Measurements from ENCODE around the gene NTS.

Gene NTS

DNA sequence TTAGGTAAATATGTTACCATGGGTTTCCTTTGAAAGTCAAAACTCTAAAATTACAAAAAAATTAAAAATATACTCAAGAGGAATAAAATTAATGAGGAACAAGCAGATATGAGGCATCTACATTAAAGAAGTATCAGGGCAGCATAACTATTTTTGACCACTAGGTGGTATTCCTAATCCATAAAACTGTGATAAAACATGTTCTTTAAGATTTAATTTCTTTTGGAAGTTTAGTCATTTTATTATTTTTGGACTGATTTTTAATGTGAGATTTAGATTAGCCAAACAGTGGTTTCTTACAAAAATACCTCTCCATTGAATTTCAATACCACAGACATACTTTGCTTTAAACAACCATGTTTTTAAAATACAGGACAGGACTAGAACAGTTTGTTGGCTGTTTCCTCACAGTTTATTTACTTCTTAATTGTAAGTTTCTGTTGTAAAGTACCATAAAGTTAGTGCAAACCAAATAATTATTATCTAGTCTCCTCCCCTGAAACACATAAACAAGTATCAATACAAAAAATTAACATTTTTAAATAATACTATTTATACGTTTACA lies 49.8 kb downstream of the NTS start:
- Histone ChIP-seq H3K27ac (no peak overlapping the region), H3K4me3 (ENCODE audit: low read depth in 1 of 2, low read length in 1 of 2) (no peak overlapping the region), H3K36me3 (no peaks in the 10 kb centered on the region), H3K9me3 (no peaks in the 10 kb centered on the region), H3K27me3 (no peaks in the 10 kb centered on the region), H3K4me1 (ENCODE audit: control insufficient read depth in 1 of 2, insufficient read depth in 1 of 2, low read depth in 1 of 2, low read length in 1 of 2) (no peaks in the 10 kb centered on the region)
- TF ChIP-seq CTCF (IDR thresholded peaks at IDR 0.05) = no peak

DNA sequence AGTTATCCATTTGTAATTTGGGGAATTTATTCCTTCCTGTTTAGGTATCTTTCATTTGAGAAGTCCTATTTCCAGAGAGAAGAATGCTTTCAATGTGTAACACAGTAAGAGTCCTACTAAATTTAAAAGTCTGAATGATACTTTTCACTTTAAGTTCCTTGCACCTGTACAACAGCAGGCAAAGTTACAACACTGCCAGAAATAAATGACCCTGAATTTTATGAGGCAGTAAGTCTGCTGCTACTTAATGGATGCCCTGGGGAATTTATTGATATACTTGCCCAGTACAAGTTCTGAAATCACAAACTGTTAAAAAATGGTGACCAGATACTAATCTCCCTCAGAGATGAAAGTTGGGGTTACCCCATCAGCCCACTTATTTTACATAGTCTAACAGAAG lies 53.1 kb downstream of the NTS start:
- Histone ChIP-seq H3K4me1 (ENCODE audit: control insufficient read depth in 1 of 2, insufficient read depth in 1 of 2, low read depth in 1 of 2, low read length in 1 of 2) (no peaks in the 10 kb centered on the region), H3K9me3 (no peaks in the 10 kb centered on the region), H3K4me3 (ENCODE audit: low read depth in 1 of 2, low read length in 1 of 2) (no peak overlapping the region), H3K27ac (no peak overlapping the region), H3K27me3 (no peaks in the 10 kb centered on the region), H3K36me3 (no peaks in the 10 kb centered on the region)
- no peak for TF ChIP-seq CTCF (IDR thresholded peaks at IDR 0.05)
